Activated naive CD8-positive, alpha-beta T cell treated with anti-CD3 and anti-CD28 coated beads, Interleukin-2, amount 10 ng/mL, durations not matched to agents 7 days and 5 days (primary cell): ENCODE measurements around the gene IGF2BP2. TPM values are rescaled to one million over a fixed set of nuclear protein-coding genes. Genes with fewer than 3 reads are reported as not detected.
"Not testable (repeated sequence)": the region's sequence is repeated elsewhere in the genome, so short reads cannot be mapped to it uniquely, and the experiment has no call there.

ENCODE experiments used
- ATAC-seq: fragments of 150-1000 bp; cut with Tn5 transposase; one replicate; pipeline ENCODE4 v1.10.0; 2021; ENCODE audit warnings: low read depth, moderate library complexity
- POLR2A ChIA-PET: fragments of 350-600 bp; sonication (Branson Sonifier 250); formaldehyde crosslinking; loops from one replicate; lab custom pipeline; 2021; ENCODE audit warnings: antibody characterized with exemption; lab: Charles Lee
- DNase-seq: peaks from one replicate; pipeline ENCODE4 v3.0.0; 2021
- H3K27ac Mint-ChIP-seq: one replicate; pipeline ENCODE4 v1.8.0; 2022; ENCODE audit warnings: mild to moderate bottlenecking, mixed read lengths
- H3K27me3 Mint-ChIP-seq: one replicate; pipeline ENCODE4 v1.8.0; 2022; ENCODE audit warnings: mild to moderate bottlenecking, moderate library complexity, mixed read lengths
- H3K36me3 Mint-ChIP-seq: one replicate; pipeline ENCODE4 v1.8.0; 2021; ENCODE audit warnings: mild to moderate bottlenecking, mixed read lengths
- H3K4me1 Mint-ChIP-seq: one replicate; pipeline ENCODE4 v1.8.0; 2021; ENCODE audit warnings: mixed read lengths
- H3K4me3 Mint-ChIP-seq: one replicate; pipeline ENCODE4 v1.8.0; 2022; ENCODE audit warnings: mild to moderate bottlenecking, moderate library complexity, mixed read lengths
- H3K9me3 Mint-ChIP-seq: one replicate; pipeline ENCODE4 v1.8.0; 2021; ENCODE audit warnings: mixed read lengths
- total RNA-seq, 2 experiments: library from RNA; stranded (reverse); gene quantifications; one replicate each; pipeline ENCODE4 v1.2.3, GENCODE V29; 2021

IGF2BP2 gene
- total RNA-seq = 1 to 10 TPM in 1 of 2 experiments, under 1 TPM in 1; 0.11 to 1.2 TPM

DNA sequence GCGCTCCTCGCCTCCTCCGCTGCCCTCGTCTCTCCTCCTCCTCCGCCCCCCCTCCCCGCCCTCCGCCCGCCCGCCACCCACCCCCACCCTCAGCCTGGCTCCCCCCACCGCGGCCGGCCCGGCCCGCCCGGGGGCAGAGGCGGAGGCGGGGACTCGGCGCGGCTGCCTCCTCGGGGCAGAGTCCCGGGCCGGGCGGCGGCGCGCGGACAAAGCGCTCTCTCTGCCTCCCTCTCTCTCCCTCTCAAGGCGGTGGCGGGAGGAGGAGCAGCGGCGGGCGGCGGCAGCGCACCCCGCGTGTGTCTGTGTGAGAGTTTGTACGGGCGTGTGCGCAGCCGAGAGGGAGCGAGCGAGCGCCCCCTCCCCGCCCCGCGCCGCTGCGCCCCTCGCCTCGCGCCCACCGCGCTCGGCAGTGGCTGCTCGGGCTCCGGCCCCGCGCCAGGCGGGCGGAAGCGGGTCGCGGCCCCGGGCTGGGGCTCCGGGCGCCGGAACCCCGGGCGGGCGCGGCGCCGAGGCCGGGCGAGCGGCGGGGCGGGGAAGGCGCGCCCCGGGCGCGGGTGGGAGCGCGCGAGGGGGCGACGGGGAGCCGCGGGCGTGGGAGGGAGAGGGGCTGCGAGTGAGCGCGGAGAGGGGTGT is at the start of gene IGF2BP2:
TSS of gene IGF2BP2 (minus strand) at position 37 of the 633 bp plus-strand sequence. CDS start 82 bp downstream, outside the sequence.
- peak within 1 kb of the TSS; percentile 81 for H3K4me3 Mint-ChIP-seq
- no peak within 1 kb of the TSS for H3K27ac Mint-ChIP-seq
- H3K4me1 Mint-ChIP-seq = peaks cover 14% of the 10 kb centered on the region
- H3K36me3 Mint-ChIP-seq = no peaks in the 10 kb centered on the region
- H3K27me3 Mint-ChIP-seq = peaks cover 77% of the 10 kb centered on the region
- peak; percentile 67 for DNase-seq
- H3K9me3 Mint-ChIP-seq = peaks cover 1% of the 10 kb centered on the region
- POLR2A ChIA-PET = no interaction called here
- peak; percentile 78 for ATAC-seq

DNA sequence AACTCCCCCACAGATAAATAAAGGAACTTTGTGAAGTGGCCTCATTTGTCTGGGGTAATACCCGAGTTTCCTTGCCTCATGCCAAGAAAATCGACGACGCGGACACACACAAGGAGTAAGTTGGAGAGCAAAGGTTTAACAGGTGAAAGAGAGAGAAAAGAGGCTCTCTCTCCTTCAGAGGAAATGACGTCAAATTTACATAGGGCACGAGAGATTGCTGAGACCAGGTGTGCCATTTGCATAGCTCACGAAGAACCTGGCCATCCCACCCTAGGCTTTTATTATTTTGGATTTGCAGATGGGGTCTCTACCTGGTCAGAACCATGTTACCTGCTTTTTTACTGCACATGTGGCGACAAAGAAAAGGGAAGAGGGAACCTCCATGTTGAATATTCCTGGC is 49.3 kb upstream of the IGF2BP2 start:
- no peak overlapping the region for H3K4me3 Mint-ChIP-seq
- ATAC-seq (no peak), DNase-seq (no peak)
- no peaks in the 10 kb centered on the region for H3K4me1 Mint-ChIP-seq
- no peaks in the 10 kb centered on the region for H3K9me3 Mint-ChIP-seq
- H3K27ac Mint-ChIP-seq = no peak overlapping the region
- H3K27me3 Mint-ChIP-seq = peaks cover 3% of the 10 kb centered on the region
- POLR2A ChIA-PET = no interaction called here
- H3K36me3 Mint-ChIP-seq = no peaks in the 10 kb centered on the region

- POLR2A ChIA-PET = no interaction called here
- H3K36me3 Mint-ChIP-seq = no peaks in the 10 kb centered on the region
- H3K9me3 Mint-ChIP-seq = no peaks in the 10 kb centered on the region
- H3K4me1 Mint-ChIP-seq = no peaks in the 10 kb centered on the region
- H3K4me3 Mint-ChIP-seq = no peak overlapping the region
- H3K27me3 Mint-ChIP-seq = peaks cover 15% of the 10 kb centered on the region
- no peak overlapping the region for H3K27ac Mint-ChIP-seq
- no peak for DNase-seq
- no peak for ATAC-seq
Measured at GRCh38 chr3:185867650-185868049, 42.8 kb upstream of the IGF2BP2 start.

- peaks cover 15% of the 10 kb centered on the region for H3K27me3 Mint-ChIP-seq
- H3K9me3 Mint-ChIP-seq = no peaks in the 10 kb centered on the region
- no peak for ATAC-seq
- no peak overlapping the region for H3K27ac Mint-ChIP-seq
- no peak for DNase-seq
- POLR2A ChIA-PET = no interaction called here
- H3K4me3 Mint-ChIP-seq = no peak overlapping the region
- no peaks in the 10 kb centered on the region for H3K4me1 Mint-ChIP-seq
- no peaks in the 10 kb centered on the region for H3K36me3 Mint-ChIP-seq
Measured at GRCh38 chr3:185866995-185867394, 42.2 kb upstream of the IGF2BP2 start.

- POLR2A ChIA-PET = no interaction called here
- H3K27ac Mint-ChIP-seq = no peak overlapping the region
- H3K9me3 Mint-ChIP-seq = no peaks in the 10 kb centered on the region
- no peaks in the 10 kb centered on the region for H3K36me3 Mint-ChIP-seq
- H3K4me1 Mint-ChIP-seq = no peaks in the 10 kb centered on the region
- peaks cover 15% of the 10 kb centered on the region for H3K27me3 Mint-ChIP-seq
- no peak overlapping the region for H3K4me3 Mint-ChIP-seq
- no peak for ATAC-seq
- DNase-seq = no peak
Measured at GRCh38 chr3:185866555-185866954, 41.7 kb upstream of the IGF2BP2 start.

DNA sequence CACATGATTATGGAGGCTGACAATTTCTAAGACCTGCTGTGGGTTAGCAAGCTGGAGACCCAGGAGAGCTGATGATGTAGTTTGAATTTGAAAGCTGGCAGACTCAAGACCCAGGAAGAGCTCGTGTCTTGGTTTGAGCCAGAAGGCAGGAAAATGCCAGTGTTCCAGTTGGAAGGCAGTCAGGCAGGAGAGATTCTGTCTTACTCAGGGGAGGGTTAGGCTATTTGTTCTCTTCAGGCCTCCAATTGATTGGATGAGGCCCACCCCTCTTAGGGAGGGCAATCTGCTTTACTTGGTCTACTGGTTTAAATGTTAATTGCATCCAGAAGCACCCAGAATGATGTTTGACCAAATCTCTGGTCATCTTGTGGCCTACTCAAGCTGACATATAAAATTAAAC is 40.4 kb upstream of the IGF2BP2 start:
- DNase-seq (no peak), ATAC-seq (no peak)
- Mint-ChIP-seq H3K36me3 (no peaks in the 10 kb centered on the region), H3K4me3 (no peak overlapping the region), H3K27ac (no peak overlapping the region), H3K27me3 (peaks cover 12% of the 10 kb centered on the region), H3K9me3 (no peaks in the 10 kb centered on the region), H3K4me1 (no peaks in the 10 kb centered on the region)
- POLR2A ChIA-PET = no interaction called here

DNA sequence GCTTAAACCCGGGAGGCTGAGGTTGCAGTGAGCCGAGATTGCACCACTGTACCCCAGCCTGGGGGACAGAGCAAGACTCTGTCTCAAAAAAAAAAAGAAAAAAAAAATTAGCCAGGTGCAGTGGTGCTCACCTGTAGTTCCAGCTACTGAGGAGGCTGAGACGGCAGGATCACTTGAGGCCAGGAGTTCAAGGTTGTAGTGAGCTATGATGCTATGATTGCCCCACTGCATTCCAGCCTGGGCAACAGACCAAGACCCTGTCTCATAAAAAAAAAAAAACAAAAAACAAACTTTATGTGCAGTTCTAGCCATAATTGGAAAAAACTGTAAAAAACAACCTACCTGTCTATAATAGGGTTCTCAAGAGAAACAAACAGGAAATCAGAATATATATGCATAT is 39.9 kb upstream of the IGF2BP2 start:
- POLR2A ChIA-PET = no interaction called here
- Mint-ChIP-seq H3K9me3 (no peaks in the 10 kb centered on the region), H3K4me1 (no peaks in the 10 kb centered on the region), H3K27ac (no peak overlapping the region), H3K4me3 (no peak overlapping the region), H3K36me3 (no peaks in the 10 kb centered on the region), H3K27me3 (peaks cover 12% of the 10 kb centered on the region)
- ATAC-seq = no peak
- DNase-seq = no peak

DNA sequence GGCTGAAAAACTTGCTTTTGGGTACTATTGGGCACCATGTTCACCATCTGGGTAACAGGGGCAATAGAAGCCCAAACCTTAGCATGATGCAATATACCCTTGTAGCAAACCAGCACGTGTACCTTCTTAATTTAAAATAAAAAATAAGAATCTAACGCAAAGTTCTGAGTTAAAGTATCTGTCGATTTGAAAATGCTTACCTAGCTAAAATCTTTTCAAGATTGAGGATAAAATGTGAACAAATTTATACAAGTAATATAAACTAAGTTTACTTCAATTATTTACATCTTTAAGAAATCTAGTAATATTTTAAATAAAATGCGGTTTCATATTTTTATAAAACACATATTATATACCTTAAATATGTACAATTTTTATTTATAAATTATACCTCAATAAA is 38.1 kb upstream of the IGF2BP2 start:
- no peak overlapping the region for H3K4me3 Mint-ChIP-seq
- POLR2A ChIA-PET = no interaction called here
- DNase-seq (no peak), ATAC-seq (no peak)
- no peaks in the 10 kb centered on the region for H3K36me3 Mint-ChIP-seq
- H3K9me3 Mint-ChIP-seq = no peaks in the 10 kb centered on the region
- H3K27ac Mint-ChIP-seq = no peak overlapping the region
- peaks cover 7% of the 10 kb centered on the region for H3K27me3 Mint-ChIP-seq
- no peaks in the 10 kb centered on the region for H3K4me1 Mint-ChIP-seq

DNA sequence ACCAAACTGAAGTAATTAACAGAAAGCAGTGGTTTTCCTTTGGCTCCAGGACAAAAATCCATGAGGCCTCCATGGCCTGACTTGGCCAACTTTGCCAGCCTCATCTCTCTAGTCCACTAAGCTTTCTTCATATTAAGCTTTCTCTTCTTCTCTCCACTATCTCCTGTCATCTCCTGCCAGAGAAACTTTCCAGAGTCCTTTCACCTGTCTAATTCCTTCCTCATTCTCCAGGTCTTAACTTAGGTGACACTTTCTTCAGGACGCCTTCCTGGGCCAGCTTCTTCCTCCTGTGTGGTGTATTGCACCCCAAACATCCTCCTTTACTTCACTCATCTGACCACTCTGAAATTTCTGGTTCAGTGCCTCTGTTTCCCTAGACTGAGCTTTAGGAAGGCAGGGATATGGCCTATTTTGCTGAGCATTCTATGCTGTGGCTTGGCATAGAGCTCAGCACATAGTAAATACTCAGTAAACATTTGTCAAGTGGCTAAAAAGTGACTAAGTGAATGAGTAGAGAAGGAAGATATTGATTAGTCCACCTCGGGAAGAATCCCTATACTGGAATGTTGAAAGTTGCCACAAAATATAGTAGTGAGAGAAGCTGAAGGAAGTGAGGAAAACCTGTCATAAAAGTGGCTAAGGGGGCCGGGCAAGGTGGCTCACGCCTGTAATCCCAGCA is 34.6 kb upstream of the IGF2BP2 start:
- peaks cover 2% of the 10 kb centered on the region for H3K9me3 Mint-ChIP-seq
- POLR2A ChIA-PET = no interaction called here
- ATAC-seq (no peak), DNase-seq (no peak)
- peaks cover 8% of the 10 kb centered on the region for H3K27me3 Mint-ChIP-seq
- H3K4me3 Mint-ChIP-seq = no peak overlapping the region
- no peak overlapping the region for H3K27ac Mint-ChIP-seq
- no peaks in the 10 kb centered on the region for H3K4me1 Mint-ChIP-seq
- H3K36me3 Mint-ChIP-seq = no peaks in the 10 kb centered on the region

DNA sequence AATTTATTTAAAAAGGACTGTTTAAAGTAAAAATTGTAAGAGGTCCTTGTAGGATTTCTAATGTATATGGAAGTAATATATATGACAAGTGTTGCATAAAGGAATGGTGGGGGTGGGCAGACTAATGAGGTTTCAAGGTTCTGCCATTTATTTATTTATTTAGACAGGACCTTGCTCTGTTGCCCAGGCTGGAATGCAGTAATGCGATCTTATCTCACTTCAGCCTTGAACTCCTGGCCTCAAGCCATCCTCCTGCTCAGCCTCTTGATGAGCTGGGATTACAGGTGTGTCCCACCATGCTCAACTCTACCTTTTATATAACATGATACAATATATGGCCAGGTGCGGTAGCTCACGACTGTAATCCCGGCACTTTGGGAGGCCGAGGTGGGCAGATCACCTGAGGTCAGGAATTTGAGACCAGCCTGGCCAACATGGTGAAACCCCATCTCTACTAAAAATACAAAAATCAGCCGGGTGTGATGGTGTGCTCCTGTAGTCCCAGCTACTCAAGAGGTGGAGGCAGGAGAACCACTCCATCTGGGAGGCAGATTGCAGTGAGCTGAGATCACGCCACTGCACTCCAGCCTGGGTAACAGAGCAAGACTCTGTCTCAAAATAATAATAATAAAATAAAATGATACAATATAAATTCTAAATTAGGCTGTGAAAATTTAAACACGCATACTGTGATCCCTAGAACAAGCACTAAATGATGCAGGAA is 33.8 kb upstream of the IGF2BP2 start:
- Mint-ChIP-seq H3K36me3 (no peaks in the 10 kb centered on the region), H3K27ac (no peak overlapping the region), H3K4me1 (no peaks in the 10 kb centered on the region), H3K4me3 (no peak overlapping the region), H3K27me3 (peaks cover 13% of the 10 kb centered on the region), H3K9me3 (peaks cover 2% of the 10 kb centered on the region)
- ATAC-seq (no peak), DNase-seq (no peak)
- POLR2A ChIA-PET = no interaction called here

DNA sequence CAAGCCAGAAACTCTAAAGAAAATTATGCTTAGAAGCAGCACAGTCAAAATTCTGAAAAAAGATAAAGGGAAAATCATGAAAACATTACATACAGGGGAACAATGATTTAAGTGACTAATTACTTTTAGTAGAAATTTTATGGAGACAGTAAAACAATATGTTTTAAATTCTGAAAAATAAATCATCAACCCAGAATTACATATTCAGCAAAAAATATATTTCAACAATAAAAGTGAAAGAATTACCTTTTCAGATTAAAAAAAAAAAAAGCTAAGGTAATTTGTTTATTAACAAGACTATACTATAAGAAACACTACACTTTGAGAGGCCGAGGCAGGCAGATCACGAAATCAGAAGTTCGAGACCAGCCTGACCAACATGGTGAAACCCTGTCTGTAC is 32.4 kb upstream of the IGF2BP2 start:
- Mint-ChIP-seq H3K4me3 (no peak overlapping the region), H3K27me3 (peaks cover 13% of the 10 kb centered on the region), H3K9me3 (peaks cover 2% of the 10 kb centered on the region), H3K36me3 (no peaks in the 10 kb centered on the region), H3K4me1 (no peaks in the 10 kb centered on the region), H3K27ac (no peak overlapping the region)
- ATAC-seq (no peak), DNase-seq (no peak)
- POLR2A ChIA-PET = no interaction called here

GRCh38 chr3:185856652-185857051 is 31.8 kb upstream of the IGF2BP2 start:
- no peak overlapping the region for H3K27ac Mint-ChIP-seq
- POLR2A ChIA-PET = no interaction called here
- H3K36me3 Mint-ChIP-seq = no peaks in the 10 kb centered on the region

DNA sequence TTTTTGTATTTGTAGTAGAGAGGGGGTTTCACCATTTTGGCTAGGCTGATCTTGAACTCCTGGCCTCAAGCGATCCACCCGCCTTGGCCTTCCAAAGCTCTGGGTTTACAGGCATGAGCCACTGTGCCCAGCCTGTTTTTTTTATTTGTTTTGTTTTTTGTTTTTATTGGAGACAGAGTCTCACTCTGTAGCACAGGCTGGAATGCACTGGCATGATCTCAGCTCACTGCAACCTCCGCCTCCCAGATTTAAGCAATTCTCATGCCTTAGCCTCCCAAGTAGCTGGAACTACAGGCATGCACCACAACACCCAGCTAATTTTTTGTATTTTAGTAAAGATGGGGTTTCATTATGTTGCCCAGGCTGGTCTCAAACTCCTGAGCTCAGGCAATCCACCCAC is 28.9 kb upstream of the IGF2BP2 start:
- H3K9me3 Mint-ChIP-seq, H3K27ac Mint-ChIP-seq, ATAC-seq, DNase-seq, H3K36me3 Mint-ChIP-seq, POLR2A ChIA-PET, H3K4me1 Mint-ChIP-seq, H3K4me3 Mint-ChIP-seq: not testable (repeated sequence)
- H3K27me3 Mint-ChIP-seq = peaks cover 14% of the 10 kb centered on the region

More at GRCh38 chr3:185856652-185857051, 31.8 kb upstream of the IGF2BP2 start:
- Mint-ChIP-seq H3K4me1 (no peaks in the 10 kb centered on the region), H3K9me3 (peaks cover 2% of the 10 kb centered on the region), H3K4me3 (no peak overlapping the region), H3K27me3 (peaks cover 13% of the 10 kb centered on the region)
- ATAC-seq = no peak
- no peak for DNase-seq

- Mint-ChIP-seq H3K36me3 (no peaks in the 10 kb centered on the region), H3K4me3 (no peak overlapping the region), H3K9me3 (peaks cover 2% of the 10 kb centered on the region), H3K27me3 (peaks cover 14% of the 10 kb centered on the region), H3K4me1 (no peaks in the 10 kb centered on the region), H3K27ac (no peak overlapping the region)
- POLR2A ChIA-PET = no interaction called here
- no peak for ATAC-seq
- no peak for DNase-seq
Measured at GRCh38 chr3:185852635-185853034, 27.8 kb upstream of the IGF2BP2 start.
